Measurements from ENCODE around the gene SLF2. TPM values are rescaled to one million over a fixed set of nuclear protein-coding genes. Genes with fewer than 3 reads are reported as not detected.
"Not testable (repeated sequence)": the region's sequence is repeated elsewhere in the genome, so short reads cannot be mapped to it uniquely, and the experiment has no call there.

SLF2 gene
- polyA plus RNA-seq, 1 donor: 56.9 TPM

- no peak for DNase-seq
Observed at GRCh38 chr10:100943508-100943907, 30.7 kb downstream of the SLF2 start.

DNA sequence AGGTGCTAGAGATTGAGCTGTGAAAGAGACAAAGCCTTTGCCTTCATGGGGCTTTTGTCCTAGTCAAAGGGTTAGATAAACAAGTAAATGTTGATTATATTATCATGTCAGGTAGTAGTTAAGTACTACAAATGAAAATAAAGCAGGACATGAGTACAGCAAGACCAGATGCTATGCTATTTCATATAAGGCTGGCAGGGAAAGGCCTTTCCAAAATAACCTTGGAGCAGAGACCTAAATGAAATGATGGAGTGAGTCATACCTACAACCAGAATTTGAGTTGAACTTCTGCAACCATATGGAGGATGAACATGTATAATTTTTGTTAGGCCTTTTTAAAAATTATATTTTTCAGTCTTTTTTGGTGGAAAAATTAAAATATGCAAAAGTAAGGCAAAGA lies 33.0 kb downstream of the SLF2 start:
- no peak for DNase-seq

- no peak for DNase-seq
Observed at GRCh38 chr10:100948916-100949315, 36.2 kb downstream of the SLF2 start.

DNA sequence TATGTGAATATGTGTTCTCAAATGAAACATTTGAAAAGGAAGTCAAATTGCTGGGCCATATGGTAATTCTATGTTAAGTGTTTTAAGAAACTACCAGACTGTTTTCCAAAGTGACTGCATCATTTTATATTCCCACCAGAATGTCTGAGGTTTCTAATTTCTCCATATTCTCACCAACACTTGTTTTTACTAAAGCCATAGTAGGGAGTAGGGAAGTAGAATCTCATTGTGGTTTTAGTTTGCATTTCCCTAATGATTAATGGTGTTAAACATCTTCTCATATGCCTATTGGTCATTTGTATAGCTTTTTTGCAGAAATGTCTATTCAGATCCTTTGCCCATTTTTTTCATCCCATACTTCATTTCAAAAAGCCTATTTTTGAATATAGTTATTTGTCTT lies 47.5 kb downstream of the SLF2 start:
- DNase-seq: no peak

- no peak for DNase-seq
Observed at GRCh38 chr10:100962351-100963080, 49.8 kb downstream of the SLF2 start.

DNA sequence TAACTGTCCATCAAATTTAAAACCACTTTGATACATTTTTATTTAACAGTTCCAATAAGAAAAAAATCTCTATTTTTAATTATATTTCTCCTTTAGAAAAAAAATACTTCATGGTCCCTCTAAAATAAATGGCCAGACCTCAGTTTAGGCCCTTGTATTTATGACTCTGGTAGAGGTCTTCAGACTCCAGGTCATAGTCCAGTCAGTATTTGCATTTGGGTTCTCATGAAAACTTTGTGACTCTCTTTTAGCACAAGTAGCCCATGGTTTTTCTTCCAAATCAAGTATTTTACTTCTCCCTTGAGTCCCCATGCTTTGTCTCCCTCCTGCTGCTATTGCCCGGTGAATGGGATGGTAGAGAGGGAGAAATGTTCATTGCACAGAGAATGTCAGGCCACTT lies 51.1 kb downstream of the SLF2 start:
- DNase-seq: no peak

DNA sequence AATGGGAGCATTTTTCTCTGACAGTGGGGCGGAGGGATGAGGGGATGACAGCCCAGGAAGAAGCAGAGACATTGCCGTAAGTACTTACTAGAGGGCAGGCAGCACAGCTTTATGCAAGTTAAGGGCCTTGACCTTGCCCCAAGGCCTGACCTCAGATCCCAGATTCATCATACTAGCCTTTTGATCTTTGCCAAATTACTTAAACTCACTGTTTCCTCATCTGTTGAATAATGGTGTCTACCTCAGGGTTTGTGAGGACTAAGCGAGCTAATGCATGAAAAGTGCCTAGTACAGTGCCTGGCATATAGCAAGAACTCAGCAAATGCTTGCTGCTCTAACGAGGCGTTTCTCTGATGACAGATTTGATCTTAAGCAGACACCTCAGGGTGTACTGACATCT lies 53.1 kb downstream of the SLF2 start:
- DNase-seq: no peak

GRCh38 chr10:100966887-100967286 lies 54.1 kb downstream of the SLF2 start:
- DNase-seq: no peak

- no peak for DNase-seq
Observed at GRCh38 chr10:100967332-100967731, 54.6 kb downstream of the SLF2 start.

- no peak for DNase-seq
Observed at GRCh38 chr10:100968062-100968736, 55.4 kb downstream of the SLF2 start.

- DNase-seq: no peak
Observed at GRCh38 chr10:100968863-100969186, 56.1 kb downstream of the SLF2 start.

GRCh38 chr10:100969187-100970075 lies 56.7 kb downstream of the SLF2 start, which contains the start of gene SEMA4G:
SEMA4G (plus strand) TSS chr10:100969504; CDS start chr10:100972913, 3,409 bp downstream.
- DNase-seq: peak; percentile 35

DNA sequence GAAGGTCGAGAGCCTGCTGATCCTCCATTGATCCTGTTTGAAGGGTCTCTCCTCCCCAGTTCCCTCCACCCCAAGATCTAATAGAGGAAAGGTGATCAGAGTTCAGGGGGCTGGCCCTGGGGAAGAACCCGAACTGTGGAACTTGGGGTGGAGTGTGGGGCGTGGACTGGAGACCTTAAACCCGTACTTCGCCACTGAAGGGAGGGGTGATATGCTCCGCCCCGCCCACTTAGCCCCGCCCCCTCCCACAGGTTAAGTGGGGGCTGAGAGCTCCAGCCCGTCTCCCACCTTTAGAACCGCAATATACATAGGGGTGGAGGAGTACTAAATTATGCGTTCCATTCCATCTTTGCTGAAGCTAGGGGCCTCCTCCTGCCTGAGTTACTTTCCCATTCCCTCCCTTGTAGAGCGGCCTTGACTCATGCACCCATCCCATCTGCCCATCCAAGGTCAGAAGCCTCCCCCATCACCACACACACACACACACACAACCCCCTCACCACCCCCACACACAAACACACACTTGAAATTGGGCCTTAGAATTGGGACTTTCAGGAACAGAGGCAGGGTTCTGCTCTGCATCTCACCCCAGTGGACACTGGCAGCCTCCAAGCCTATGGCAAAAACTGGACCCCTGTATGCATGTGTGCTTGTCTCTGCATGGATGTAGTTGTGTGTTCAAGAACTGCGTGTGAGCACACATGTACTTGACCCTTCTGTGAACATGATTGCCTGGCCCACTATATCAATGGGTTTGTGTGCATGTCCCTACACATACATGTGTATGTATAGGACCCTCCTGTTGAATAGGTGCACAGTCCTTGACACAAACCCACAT lies 57.5 kb downstream of the SLF2 start:
- no peak for DNase-seq

DNA sequence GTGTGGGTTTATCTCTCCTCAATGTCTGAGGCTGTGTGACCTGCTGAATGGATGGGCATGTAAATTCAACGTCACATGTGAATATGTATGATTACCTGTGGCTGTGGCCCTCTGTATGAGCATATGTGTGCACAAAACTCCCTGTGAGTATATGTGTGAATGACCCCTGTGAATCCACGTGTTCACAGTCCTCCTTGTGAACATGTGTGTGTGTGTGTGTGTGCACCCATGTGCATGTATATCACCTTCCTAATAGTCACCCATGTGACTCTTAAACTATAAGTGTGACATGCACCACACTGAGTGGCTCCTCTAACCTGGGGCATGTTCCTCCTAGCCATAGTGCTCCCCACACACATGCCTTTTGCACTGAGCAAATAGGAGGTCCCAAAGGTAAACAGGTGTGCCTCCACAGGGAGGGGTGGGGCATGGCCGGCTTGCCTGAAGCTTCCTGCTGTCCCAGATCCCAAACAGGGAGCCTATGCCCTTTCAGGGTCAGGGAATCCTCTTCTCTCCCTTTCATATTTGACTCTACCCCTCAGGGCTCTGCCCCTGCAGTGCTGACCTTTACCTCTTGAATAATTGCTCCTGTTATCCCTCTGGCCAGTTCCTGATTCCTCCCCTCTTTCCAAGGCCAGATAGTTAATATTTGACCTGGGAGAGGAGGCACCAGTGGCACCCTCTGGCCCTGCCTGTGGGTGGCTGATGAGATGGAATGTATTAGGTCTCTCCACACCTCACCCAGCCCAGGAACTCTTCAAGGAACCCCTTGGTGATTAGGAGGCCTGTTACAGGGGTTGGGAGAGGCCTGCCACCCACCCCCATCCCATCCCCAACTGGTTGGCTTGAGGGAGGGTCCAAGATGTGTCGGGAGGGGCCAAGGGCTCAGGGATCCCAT lies 58.4 kb downstream of the SLF2 start:
- no peak for DNase-seq

DNA sequence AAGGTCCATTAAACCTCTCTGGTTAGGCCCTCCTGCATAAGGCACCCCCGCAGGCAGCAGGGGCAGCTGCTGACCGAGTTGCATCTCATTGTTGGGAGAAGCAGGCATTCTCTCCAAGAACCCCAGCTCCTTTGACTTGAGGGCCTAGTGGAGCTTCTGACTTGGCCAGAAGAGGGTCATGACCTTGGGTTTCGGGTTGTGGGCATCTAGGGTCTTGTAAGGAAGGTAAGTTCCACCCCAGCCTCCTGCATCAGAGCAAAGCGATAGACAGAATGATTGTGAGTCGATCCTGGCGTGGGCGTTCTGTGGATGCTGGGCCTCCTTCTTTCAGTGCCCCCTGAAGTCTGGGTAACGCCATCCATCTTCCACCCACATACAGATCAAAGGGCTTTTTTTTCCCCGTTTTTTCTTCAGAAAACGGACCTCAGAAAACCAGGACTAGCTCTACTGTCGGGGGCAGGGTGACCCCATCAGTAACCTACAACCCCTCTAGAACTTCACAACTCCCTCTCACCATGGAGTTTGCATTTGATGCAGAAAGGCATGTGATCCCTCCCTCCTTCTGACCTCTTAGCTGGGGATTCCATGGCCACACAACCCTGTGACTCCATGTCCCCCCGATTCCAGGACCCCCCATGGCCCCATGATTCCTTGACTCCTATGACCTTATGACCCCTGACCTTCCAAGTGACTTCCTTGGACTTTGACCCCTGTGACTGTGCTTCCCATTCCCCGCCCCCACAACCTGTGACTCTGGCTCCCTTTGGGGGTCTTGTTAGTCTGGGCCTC lies 59.5 kb downstream of the SLF2 start:
- no peak for DNase-seq

DNA sequence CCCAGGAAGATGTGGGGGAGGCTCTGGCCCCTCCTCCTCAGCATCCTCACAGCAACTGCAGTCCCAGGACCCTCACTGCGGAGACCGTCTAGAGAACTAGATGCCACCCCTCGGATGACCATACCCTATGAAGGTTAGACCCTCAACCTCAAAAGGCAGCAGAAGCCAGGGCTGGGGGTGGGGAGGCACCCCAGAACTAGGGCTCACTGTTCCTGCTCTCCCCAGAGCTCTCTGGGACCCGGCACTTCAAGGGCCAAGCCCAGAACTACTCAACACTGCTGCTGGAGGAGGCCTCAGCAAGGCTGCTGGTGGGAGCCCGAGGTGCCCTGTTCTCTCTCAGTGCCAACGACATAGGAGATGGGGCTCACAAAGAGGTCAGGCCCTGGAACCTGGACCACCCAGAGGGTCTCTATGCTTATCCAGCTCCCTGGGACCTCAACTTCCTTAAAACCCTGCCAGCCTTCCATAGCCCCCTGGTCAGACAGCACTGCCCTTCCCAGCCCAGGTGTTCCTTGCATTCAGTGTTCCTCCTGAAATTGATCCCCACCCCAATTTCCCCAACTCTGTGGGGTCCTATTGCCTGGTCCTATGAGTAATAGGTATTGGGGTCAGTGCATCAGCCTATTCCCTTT lies 60.3 kb downstream of the SLF2 start:
- no peak for DNase-seq

DNA sequence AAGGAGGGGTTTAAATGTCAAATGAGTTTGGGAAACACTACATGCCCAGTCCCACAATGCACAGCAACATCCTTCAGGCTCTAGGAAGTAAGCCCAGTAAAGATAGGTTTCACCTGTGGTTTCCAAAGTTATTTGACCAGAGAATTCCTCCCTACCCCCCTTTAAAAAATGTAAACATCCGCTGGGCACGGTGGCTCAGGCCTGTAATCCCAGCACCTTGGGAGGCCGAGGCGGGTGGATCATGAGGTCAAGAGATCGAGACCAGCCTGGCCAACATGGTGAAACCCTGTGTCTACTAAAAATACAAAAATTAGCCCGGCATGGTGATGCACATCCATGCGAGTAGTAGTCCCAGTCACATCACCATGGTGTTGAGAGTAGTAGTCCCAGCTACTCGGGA lies 62.6 kb downstream of the SLF2 start:
- DNase-seq: not testable (repeated sequence)

- no peak for DNase-seq
Observed at GRCh38 chr10:100976906-100977305, 64.1 kb downstream of the SLF2 start.

- no peak for DNase-seq
Observed at GRCh38 chr10:100977436-100977835, 64.7 kb downstream of the SLF2 start.
